Measurements from ENCODE around the gene CDT1. TPM values are rescaled to one million over a fixed set of nuclear protein-coding genes. Genes with fewer than 3 reads are reported as not detected.

Gene CDT1
- polyA plus RNA-seq, 1 of the 3 experiments (the other 2 are of a cell fraction) = 6.1 TPM

DNA sequence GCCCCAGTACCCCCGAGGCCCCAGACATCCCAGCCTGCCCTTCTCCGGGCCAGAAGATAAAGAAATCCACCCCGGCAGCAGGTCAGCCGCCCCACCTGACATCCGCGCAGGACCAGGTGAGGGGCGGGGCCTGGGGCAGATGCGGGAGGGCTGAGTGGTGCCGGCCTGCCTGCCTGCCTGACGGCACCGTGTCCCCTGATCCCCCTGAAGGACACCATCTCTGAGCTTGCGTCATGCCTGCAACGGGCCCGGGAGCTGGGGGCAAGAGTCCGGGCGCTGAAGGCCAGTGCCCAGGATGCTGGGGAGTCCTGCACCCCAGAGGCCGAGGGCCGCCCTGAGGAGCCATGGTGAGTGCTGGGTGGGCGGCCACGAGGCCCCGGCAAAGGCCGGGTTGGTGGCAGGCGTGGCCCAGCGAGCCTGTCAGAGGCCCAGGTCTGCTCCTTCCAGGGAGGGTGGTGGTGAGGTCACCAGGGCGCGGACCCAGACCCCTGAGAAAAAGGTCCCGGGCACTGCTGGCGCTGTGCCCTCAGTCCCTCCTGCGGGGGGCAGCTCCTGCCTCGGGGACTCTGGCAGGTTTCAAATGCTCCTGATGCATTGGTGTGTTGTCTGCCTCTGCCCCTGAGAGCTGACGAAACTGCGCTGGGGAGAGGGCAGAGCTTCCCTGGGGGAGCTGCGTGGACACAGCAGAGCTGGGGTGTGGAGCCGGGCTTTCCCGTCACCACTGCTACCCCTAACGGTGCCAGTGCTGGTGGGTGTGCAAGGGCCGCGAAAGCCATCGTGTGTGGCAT is 1.2 kb downstream of the CDT1 start:
- WGBS (ENCODE audit: low lambda C conversion rate) = 30% methylated on average over 10 of the region's 39 CpGs
- Histone ChIP-seq H3K36me3 (replicated peaks in 1 of 2; ENCODE audit: control insufficient read depth in 1 of 2, insufficient read depth in 2 of 2, low read length in 1 of 2) (peaks cover 0 to 30% of the 10 kb centered on the region in 2 experiments), H3K9me2 (no peaks in the 10 kb centered on the region), H3K9ac (peak overlapping the region; percentile 80), H4K20me1 (ENCODE audit: insufficient read depth) (peaks cover 12% of the 10 kb centered on the region; the same call in 1 of the 2 replicates), H3F3A (replicated peaks; ENCODE audit: insufficient read depth) (peaks cover 25% of the 10 kb centered on the region), H3K4me1 (ENCODE audit: control insufficient read depth in 1 of 2, insufficient read depth in 2 of 2, low read depth in 1 of 2, low read length in 1 of 2) (peaks cover 0 to 19% of the 10 kb centered on the region in 2 experiments; a peak in 1 of 4 replicates), H3K27ac (ENCODE audit: low read depth in 2 of 2, low read length in 1 of 2) (no peak overlapping the region), H3K4me2 (peak overlapping the region; percentile 91), H2AFZ (ENCODE audit: low read depth) (no peak overlapping the region), H3K9me3 (no peaks in the 10 kb centered on the region), H3K79me2 (ENCODE audit: insufficient read depth) (peaks cover 22% of the 10 kb centered on the region), H3K4me3 (ENCODE audit: low read depth in 2 of 2, low read length in 1 of 2) (peak overlapping the region; percentile 74 to 86), H3K27me3 (ENCODE audit: insufficient read depth) (no peaks in the 10 kb centered on the region)
- ChIA-PET CTCF (interaction anchor here (1.5 to 1.8 kb wide), 3 partner anchors 10 to 411 kb away, joined by 3 to 7 read pairs (median 4); no protein-coding TSS in a partner anchor), POLR2A (no interaction called here)
- peak; percentile 64 for DNase-seq
- TF ChIP-seq FOXM1 (IDR thresholded peaks at IDR 0.05; ENCODE audit: low read depth) (no peak), EP300 (IDR thresholded peaks at IDR 0.05; ENCODE audit: borderline replicate concordance in 1 of 2, low read depth in 1 of 2, low read length in 1 of 2) (no peak), GATA2 (CRISPR knock-in tag; IDR thresholded peaks at IDR 0.05) (no peak), SIN3A (IDR thresholded peaks at IDR 0.05; ENCODE audit: borderline replicate concordance, low read depth, low read length) (0 out of 2 replicates have a peak, but pooled peaks have one; percentile 53), GABPA (IDR thresholded peaks at IDR 0.05; ENCODE audit: low read depth) (no peak), RFX5 (IDR thresholded peaks at IDR 0.05; ENCODE audit: low read length) (no peak)
- TF ChIP-seq, protein P1, sequence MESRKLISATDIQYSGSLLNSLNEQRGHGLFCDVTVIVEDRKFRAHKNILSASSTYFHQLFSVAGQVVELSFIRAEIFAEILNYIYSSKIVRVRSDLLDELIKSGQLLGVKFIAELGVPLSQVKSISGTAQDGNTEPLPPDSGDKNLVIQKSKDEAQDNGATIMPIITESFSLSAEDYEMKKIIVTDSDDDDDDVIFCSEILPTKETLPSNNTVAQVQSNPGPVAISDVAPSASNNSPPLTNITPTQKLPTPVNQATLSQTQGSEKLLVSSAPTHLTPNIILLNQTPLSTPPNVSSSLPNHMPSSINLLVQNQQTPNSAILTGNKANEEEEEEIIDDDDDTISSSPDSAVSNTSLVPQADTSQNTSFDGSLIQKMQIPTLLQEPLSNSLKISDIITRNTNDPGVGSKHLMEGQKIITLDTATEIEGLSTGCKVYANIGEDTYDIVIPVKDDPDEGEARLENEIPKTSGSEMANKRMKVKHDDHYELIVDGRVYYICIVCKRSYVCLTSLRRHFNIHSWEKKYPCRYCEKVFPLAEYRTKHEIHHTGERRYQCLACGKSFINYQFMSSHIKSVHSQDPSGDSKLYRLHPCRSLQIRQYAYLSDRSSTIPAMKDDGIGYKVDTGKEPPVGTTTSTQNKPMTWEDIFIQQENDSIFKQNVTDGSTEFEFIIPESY (IDR thresholded peaks at IDR 0.05; ENCODE audit: borderline replicate concordance, low read depth) = no peak

DNA sequence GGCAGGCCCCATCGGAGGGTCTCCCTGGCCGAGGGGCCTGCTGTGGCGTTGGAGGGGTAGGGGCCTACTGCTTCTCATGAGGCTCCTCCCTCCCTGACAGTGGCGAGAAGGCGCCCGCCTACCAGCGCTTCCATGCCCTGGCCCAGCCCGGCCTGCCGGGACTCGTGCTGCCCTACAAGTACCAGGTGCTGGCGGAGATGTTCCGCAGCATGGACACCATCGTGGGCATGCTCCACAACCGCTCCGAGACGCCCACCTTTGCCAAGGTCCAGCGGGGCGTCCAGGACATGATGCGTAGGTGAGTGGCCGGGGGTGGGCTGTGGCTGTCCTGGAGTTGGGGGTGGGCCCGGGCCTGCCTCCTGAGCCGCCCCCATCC is 1.7 kb downstream of the CDT1 start:
- Histone ChIP-seq H3K4me3 (ENCODE audit: low read depth in 2 of 2, low read length in 1 of 2) (peak overlapping the region in 1 of 2 experiments; percentile 74; a peak in 1 of 4 replicates), H3K27ac (ENCODE audit: low read depth in 2 of 2, low read length in 1 of 2) (no peak overlapping the region), H3K9me3 (no peaks in the 10 kb centered on the region), H3K36me3 (replicated peaks in 1 of 2; ENCODE audit: control insufficient read depth in 1 of 2, insufficient read depth in 2 of 2, low read length in 1 of 2) (peaks cover 0 to 32% of the 10 kb centered on the region in 2 experiments), H4K20me1 (ENCODE audit: insufficient read depth) (peaks cover 17% of the 10 kb centered on the region), H2AFZ (ENCODE audit: low read depth) (no peak overlapping the region), H3K4me1 (ENCODE audit: control insufficient read depth in 1 of 2, insufficient read depth in 2 of 2, low read depth in 1 of 2, low read length in 1 of 2) (peaks cover 5 to 25% of the 10 kb centered on the region in 2 experiments; a peak in 2 of 4 replicates), H3K4me2 (peak overlapping the region; percentile 91; the same call in 1 of the 2 replicates), H3K9ac (no peak overlapping the region; the same call in 1 of the 2 replicates), H3K27me3 (ENCODE audit: insufficient read depth) (no peaks in the 10 kb centered on the region), H3K79me2 (ENCODE audit: insufficient read depth) (peaks cover 27% of the 10 kb centered on the region), H3K9me2 (no peaks in the 10 kb centered on the region), H3F3A (replicated peaks; ENCODE audit: insufficient read depth) (peaks cover 24% of the 10 kb centered on the region)
- WGBS (ENCODE audit: low lambda C conversion rate) = 100% methylated on average over 4 of the region's 22 CpGs
- TF ChIP-seq, protein P2, sequence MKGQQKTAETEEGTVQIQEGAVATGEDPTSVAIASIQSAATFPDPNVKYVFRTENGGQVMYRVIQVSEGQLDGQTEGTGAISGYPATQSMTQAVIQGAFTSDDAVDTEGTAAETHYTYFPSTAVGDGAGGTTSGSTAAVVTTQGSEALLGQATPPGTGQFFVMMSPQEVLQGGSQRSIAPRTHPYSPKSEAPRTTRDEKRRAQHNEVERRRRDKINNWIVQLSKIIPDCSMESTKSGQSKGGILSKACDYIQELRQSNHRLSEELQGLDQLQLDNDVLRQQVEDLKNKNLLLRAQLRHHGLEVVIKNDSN (IDR thresholded peaks at IDR 0.05; ENCODE audit: borderline replicate concordance, low read depth) = no peak
- TF ChIP-seq MEF2A (IDR thresholded peaks at IDR 0.05; ENCODE audit: borderline replicate concordance, low read depth) (no peak), RCOR1 (IDR thresholded peaks at IDR 0.05; ENCODE audit: low read length) (no peak), FOXJ3 (CRISPR knock-in tag; IDR thresholded peaks at IDR 0.05) (no peak), TEAD4 (IDR thresholded peaks at IDR 0.05; ENCODE audit: borderline replicate concordance, insufficient read depth) (no peak), SMC3 (IDR thresholded peaks at IDR 0.05; ENCODE audit: low read depth, low read length) (no peak), SIN3A (IDR thresholded peaks at IDR 0.05; ENCODE audit: borderline replicate concordance, low read depth, low read length) (no peak)
- TF ChIP-seq, protein P1 (IDR thresholded peaks at IDR 0.05; ENCODE audit: borderline replicate concordance, low read depth) = no peak
- TF ChIP-seq, protein P3, sequence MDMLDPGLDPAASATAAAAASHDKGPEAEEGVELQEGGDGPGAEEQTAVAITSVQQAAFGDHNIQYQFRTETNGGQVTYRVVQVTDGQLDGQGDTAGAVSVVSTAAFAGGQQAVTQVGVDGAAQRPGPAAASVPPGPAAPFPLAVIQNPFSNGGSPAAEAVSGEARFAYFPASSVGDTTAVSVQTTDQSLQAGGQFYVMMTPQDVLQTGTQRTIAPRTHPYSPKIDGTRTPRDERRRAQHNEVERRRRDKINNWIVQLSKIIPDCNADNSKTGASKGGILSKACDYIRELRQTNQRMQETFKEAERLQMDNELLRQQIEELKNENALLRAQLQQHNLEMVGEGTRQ (IDR thresholded peaks at IDR 0.05; ENCODE audit: borderline replicate concordance, low read depth, low read length) = no peak
- TF ChIP-seq, protein P4, sequence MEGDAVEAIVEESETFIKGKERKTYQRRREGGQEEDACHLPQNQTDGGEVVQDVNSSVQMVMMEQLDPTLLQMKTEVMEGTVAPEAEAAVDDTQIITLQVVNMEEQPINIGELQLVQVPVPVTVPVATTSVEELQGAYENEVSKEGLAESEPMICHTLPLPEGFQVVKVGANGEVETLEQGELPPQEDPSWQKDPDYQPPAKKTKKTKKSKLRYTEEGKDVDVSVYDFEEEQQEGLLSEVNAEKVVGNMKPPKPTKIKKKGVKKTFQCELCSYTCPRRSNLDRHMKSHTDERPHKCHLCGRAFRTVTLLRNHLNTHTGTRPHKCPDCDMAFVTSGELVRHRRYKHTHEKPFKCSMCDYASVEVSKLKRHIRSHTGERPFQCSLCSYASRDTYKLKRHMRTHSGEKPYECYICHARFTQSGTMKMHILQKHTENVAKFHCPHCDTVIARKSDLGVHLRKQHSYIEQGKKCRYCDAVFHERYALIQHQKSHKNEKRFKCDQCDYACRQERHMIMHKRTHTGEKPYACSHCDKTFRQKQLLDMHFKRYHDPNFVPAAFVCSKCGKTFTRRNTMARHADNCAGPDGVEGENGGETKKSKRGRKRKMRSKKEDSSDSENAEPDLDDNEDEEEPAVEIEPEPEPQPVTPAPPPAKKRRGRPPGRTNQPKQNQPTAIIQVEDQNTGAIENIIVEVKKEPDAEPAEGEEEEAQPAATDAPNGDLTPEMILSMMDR (IDR thresholded peaks at IDR 0.05) = no peak
- TF ChIP-seq, protein P5, sequence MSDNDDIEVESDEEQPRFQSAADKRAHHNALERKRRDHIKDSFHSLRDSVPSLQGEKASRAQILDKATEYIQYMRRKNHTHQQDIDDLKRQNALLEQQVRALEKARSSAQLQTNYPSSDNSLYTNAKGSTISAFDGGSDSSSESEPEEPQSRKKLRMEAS (IDR thresholded peaks at IDR 0.05; ENCODE audit: low read depth) = no peak
- POLR2A ChIA-PET = no interaction called here
- CTCF ChIA-PET = interaction anchor here (1.8 kb wide), 1 partner anchor 362 kb away, joined by 4 read pairs; no protein-coding TSS in a partner anchor
- no peak for DNase-seq

Data from SK-N-SH (cell line).